Neuron (in vitro differentiated cells): ENCODE measurements around the gene NCAM2.

ENCODE experiments used
- H2AFZ ChIP-seq: one replicate; pipeline ENCODE4 v1.6.1; 2013; ENCODE audit warnings: low read depth, mild to moderate bottlenecking, inconsistent platforms, low read length, moderate library complexity
- H3K27me3 ChIP-seq: one replicate; pipeline ENCODE4 v1.6.1; 2013; ENCODE audit warnings: low read length; ENCODE audit not compliant: insufficient read depth
- H3K36me3 ChIP-seq: one replicate; pipeline ENCODE4 v1.6.1; 2013; ENCODE audit warnings: low read length; ENCODE audit not compliant: insufficient read depth
- H3K4me1 ChIP-seq: one replicate; pipeline ENCODE4 v1.6.1; 2013; ENCODE audit warnings: low read length; ENCODE audit not compliant: insufficient read depth
- H3K4me3 ChIP-seq: 2 replicates; pipeline ENCODE4 v1.5.1; 2013; ENCODE audit warnings: mild to moderate bottlenecking, low read length, moderate library complexity
- H3K9me3 ChIP-seq: one replicate; pipeline ENCODE4 v1.6.1; 2013; ENCODE audit warnings: low read length

Gene NCAM2

GRCh38 chr21:21236996-21237395 is 238.8 kb downstream of the NCAM2 start:
- no peak overlapping the region for H2AFZ ChIP-seq
- H3K4me3 ChIP-seq, result no peak overlapping the region
- H3K27me3 ChIP-seq, result no peaks in the 10 kb centered on the region
- H3K9me3 ChIP-seq, result no peaks in the 10 kb centered on the region
- H3K4me1 ChIP-seq, result peaks cover 2% of the 10 kb centered on the region
- H3K36me3 ChIP-seq, result no peaks in the 10 kb centered on the region

- Histone ChIP-seq H2AFZ (no peak overlapping the region), H3K27me3 (no peaks in the 10 kb centered on the region), H3K36me3 (no peaks in the 10 kb centered on the region), H3K9me3 (no peaks in the 10 kb centered on the region), H3K4me1 (peaks cover 2% of the 10 kb centered on the region), H3K4me3 (no peak overlapping the region)
Observed at GRCh38 chr21:21238629-21239400, 240.6 kb downstream of the NCAM2 start.

GRCh38 chr21:21241391-21241790 is 243.2 kb downstream of the NCAM2 start:
- no peaks in the 10 kb centered on the region for H3K9me3 ChIP-seq
- no peaks in the 10 kb centered on the region for H3K36me3 ChIP-seq
- no peak overlapping the region for H3K4me3 ChIP-seq
- no peaks in the 10 kb centered on the region for H3K4me1 ChIP-seq
- H3K27me3 ChIP-seq, result no peaks in the 10 kb centered on the region
- H2AFZ ChIP-seq, result no peak overlapping the region

- Histone ChIP-seq H3K36me3 (no peaks in the 10 kb centered on the region), H3K4me1 (no peaks in the 10 kb centered on the region), H2AFZ (no peak overlapping the region), H3K4me3 (no peak overlapping the region), H3K27me3 (no peaks in the 10 kb centered on the region), H3K9me3 (no peaks in the 10 kb centered on the region)
Observed at GRCh38 chr21:21246007-21246406, 247.8 kb downstream of the NCAM2 start.

GRCh38 chr21:21247424-21247823 is 249.2 kb downstream of the NCAM2 start:
- Histone ChIP-seq H3K36me3 (no peaks in the 10 kb centered on the region), H3K4me1 (no peaks in the 10 kb centered on the region)

GRCh38 chr21:21262048-21262447 is 263.8 kb downstream of the NCAM2 start:
- H3K27me3 ChIP-seq, result no peaks in the 10 kb centered on the region
- no peak overlapping the region for H3K4me3 ChIP-seq
- peaks cover 3% of the 10 kb centered on the region for H3K9me3 ChIP-seq
- H2AFZ ChIP-seq, result no peak overlapping the region
- H3K36me3 ChIP-seq, result no peaks in the 10 kb centered on the region
- peaks cover 4% of the 10 kb centered on the region for H3K4me1 ChIP-seq

More at GRCh38 chr21:21247424-21247823, 249.2 kb downstream of the NCAM2 start:
- Histone ChIP-seq H3K27me3 (no peaks in the 10 kb centered on the region), H3K9me3 (no peaks in the 10 kb centered on the region), H2AFZ (no peak overlapping the region), H3K4me3 (no peak overlapping the region)

GRCh38 chr21:21268061-21268471 is 269.9 kb downstream of the NCAM2 start:
- Histone ChIP-seq H3K36me3 (no peaks in the 10 kb centered on the region), H3K4me1 (peaks cover 4% of the 10 kb centered on the region), H3K27me3 (no peaks in the 10 kb centered on the region)

GRCh38 chr21:21268885-21269284 is 270.7 kb downstream of the NCAM2 start:
- no peaks in the 10 kb centered on the region for H3K36me3 ChIP-seq
- H3K27me3 ChIP-seq, result no peaks in the 10 kb centered on the region
- H3K4me1 ChIP-seq, result peaks cover 3% of the 10 kb centered on the region
- H3K4me3 ChIP-seq, result no peak overlapping the region
- H3K9me3 ChIP-seq, result no peaks in the 10 kb centered on the region
- H2AFZ ChIP-seq, result no peak overlapping the region

More at GRCh38 chr21:21268061-21268471, 269.9 kb downstream of the NCAM2 start:
- no peak overlapping the region for H2AFZ ChIP-seq
- H3K9me3 ChIP-seq, result no peaks in the 10 kb centered on the region
- H3K4me3 ChIP-seq, result no peak overlapping the region

- Histone ChIP-seq H3K4me3 (no peak overlapping the region), H3K36me3 (no peaks in the 10 kb centered on the region), H2AFZ (no peak overlapping the region), H3K27me3 (no peaks in the 10 kb centered on the region), H3K4me1 (no peaks in the 10 kb centered on the region), H3K9me3 (no peaks in the 10 kb centered on the region)
Observed at GRCh38 chr21:21279193-21279901, 281.1 kb downstream of the NCAM2 start.

GRCh38 chr21:21283810-21284209 is 285.6 kb downstream of the NCAM2 start:
- H2AFZ ChIP-seq, result no peak overlapping the region
- H3K4me1 ChIP-seq, result no peaks in the 10 kb centered on the region
- H3K9me3 ChIP-seq, result no peaks in the 10 kb centered on the region
- no peaks in the 10 kb centered on the region for H3K36me3 ChIP-seq
- no peaks in the 10 kb centered on the region for H3K27me3 ChIP-seq
- no peak overlapping the region for H3K4me3 ChIP-seq

GRCh38 chr21:21286170-21286798 is 288.1 kb downstream of the NCAM2 start:
- no peaks in the 10 kb centered on the region for H3K27me3 ChIP-seq
- no peak overlapping the region for H2AFZ ChIP-seq
- H3K4me1 ChIP-seq, result no peaks in the 10 kb centered on the region
- no peaks in the 10 kb centered on the region for H3K9me3 ChIP-seq
- no peaks in the 10 kb centered on the region for H3K36me3 ChIP-seq
- H3K4me3 ChIP-seq, result no peak overlapping the region

- no peaks in the 10 kb centered on the region for H3K4me1 ChIP-seq
Observed at GRCh38 chr21:21290751-21291150, 292.5 kb downstream of the NCAM2 start.

GRCh38 chr21:21291883-21292569 is 293.8 kb downstream of the NCAM2 start:
- Histone ChIP-seq H3K27me3 (no peaks in the 10 kb centered on the region), H3K4me3 (no peak overlapping the region), H2AFZ (no peak overlapping the region), H3K9me3 (no peaks in the 10 kb centered on the region), H3K4me1 (no peaks in the 10 kb centered on the region), H3K36me3 (no peaks in the 10 kb centered on the region)

More at GRCh38 chr21:21290751-21291150, 292.5 kb downstream of the NCAM2 start:
- H3K36me3 ChIP-seq, result no peaks in the 10 kb centered on the region
- no peak overlapping the region for H2AFZ ChIP-seq
- no peaks in the 10 kb centered on the region for H3K27me3 ChIP-seq
- H3K9me3 ChIP-seq, result no peaks in the 10 kb centered on the region
- H3K4me3 ChIP-seq, result no peak overlapping the region
